ENCODE data around the gene KCNJ6. TPM values are rescaled to one million over a fixed set of nuclear protein-coding genes. Genes with fewer than 3 reads are reported as not detected.

Gene KCNJ6
- total RNA-seq, 2 experiments from 2014 or later: not detected

DNA sequence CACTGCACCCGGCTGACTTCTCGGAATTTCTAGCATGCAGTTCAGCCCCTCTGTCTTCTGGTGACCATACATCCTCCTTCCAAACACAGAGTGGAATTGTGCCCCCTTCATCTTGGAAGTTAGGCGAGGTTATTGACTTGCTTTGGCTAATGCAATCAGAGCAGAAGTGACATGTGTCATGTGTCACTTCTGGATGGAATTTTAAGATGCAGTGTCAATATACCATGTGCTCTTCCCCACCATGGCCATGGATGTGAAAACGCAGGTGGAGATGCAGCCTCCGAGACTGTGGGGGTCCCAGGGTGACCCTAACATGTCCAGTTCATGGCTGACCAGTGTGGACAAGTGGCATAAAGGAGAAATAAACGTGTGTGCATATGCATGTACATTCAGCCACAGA, 83.0 kb downstream of the KCNJ6 start:
- no peak overlapping the region for H2AFZ ChIP-seq (ENCODE audit: low read length)
- no peak for TF ChIP-seq EZH2phosphoT487 (IDR thresholded peaks at IDR 0.05; ENCODE audit: borderline replicate concordance, low read depth, low read length)
- TF ChIP-seq, protein P1, sequence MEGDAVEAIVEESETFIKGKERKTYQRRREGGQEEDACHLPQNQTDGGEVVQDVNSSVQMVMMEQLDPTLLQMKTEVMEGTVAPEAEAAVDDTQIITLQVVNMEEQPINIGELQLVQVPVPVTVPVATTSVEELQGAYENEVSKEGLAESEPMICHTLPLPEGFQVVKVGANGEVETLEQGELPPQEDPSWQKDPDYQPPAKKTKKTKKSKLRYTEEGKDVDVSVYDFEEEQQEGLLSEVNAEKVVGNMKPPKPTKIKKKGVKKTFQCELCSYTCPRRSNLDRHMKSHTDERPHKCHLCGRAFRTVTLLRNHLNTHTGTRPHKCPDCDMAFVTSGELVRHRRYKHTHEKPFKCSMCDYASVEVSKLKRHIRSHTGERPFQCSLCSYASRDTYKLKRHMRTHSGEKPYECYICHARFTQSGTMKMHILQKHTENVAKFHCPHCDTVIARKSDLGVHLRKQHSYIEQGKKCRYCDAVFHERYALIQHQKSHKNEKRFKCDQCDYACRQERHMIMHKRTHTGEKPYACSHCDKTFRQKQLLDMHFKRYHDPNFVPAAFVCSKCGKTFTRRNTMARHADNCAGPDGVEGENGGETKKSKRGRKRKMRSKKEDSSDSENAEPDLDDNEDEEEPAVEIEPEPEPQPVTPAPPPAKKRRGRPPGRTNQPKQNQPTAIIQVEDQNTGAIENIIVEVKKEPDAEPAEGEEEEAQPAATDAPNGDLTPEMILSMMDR (conservative IDR thresholded peaks at IDR 0.05; ENCODE audit: low read length): no peak
- no peaks in the 10 kb centered on the region for H3K36me3 ChIP-seq (ENCODE audit: insufficient read depth, low read length)
- no peaks in the 10 kb centered on the region for H4K20me1 ChIP-seq (ENCODE audit: insufficient read depth, low read length)
- DNase-seq (ENCODE audit: low spot score): no peak
- no peak overlapping the region for H3K4me3 ChIP-seq (ENCODE audit: low read depth, low read length, poor library complexity, severe bottlenecking)
- no peak overlapping the region for H3K4me2 ChIP-seq (ENCODE audit: low read length)
- H3K9me2 ChIP-seq (ENCODE audit: insufficient read depth, low read length): no peaks in the 10 kb centered on the region
- no peaks in the 10 kb centered on the region for H3K9me3 ChIP-seq (ENCODE audit: low read length)
- ChIA-PET POLR2A (no interaction called here), CTCF (ENCODE audit: unreplicated experiment) (no interaction called here)
- no peak overlapping the region for H3K27ac ChIP-seq (ENCODE audit: low read depth, low read length, poor library complexity, severe bottlenecking)
- no peaks in the 10 kb centered on the region for H3K4me1 ChIP-seq (ENCODE audit: insufficient read depth, low read length, poor library complexity, severe bottlenecking)
- intact Hi-C loops (cut with micrococcal nuclease; ENCODE audit: unreplicated experiment): no loop called here
- no peaks in the 10 kb centered on the region for H3K79me2 ChIP-seq (ENCODE audit: insufficient read depth, low read depth, low read length)
- no TSS peak for BruUV-seq (replicated peaks)

DNA sequence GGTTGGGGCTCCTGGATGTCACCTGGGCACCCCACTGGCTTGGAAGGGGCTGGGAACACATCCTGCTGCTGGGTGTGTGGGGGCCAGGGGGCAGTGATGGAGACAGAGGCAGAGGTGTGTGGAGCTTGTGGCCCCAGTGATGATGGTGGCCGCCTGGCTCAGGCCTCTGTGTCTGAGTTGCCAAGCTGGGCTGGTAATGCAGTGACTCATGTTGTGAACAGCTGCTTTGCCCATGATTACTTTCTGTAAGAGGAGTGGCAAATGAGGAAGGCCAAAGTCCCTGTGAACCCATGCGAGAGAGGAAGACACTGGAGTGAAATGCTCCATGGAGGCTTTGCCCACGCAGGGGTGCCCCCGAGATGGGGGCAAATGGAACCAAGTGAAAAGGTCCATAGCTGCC, 86.8 kb downstream of the KCNJ6 start:
- H3K9me2 ChIP-seq (ENCODE audit: insufficient read depth, low read length): no peaks in the 10 kb centered on the region
- no peak overlapping the region for H3K27ac ChIP-seq (ENCODE audit: low read depth, low read length, poor library complexity, severe bottlenecking)
- no peak overlapping the region for H3K4me2 ChIP-seq (ENCODE audit: low read length)
- ChIA-PET POLR2A (no interaction called here), CTCF (ENCODE audit: unreplicated experiment) (no interaction called here)
- intact Hi-C loops (cut with micrococcal nuclease; ENCODE audit: unreplicated experiment): no loop called here
- no peak for DNase-seq (ENCODE audit: low spot score)
- H4K20me1 ChIP-seq (ENCODE audit: insufficient read depth, low read length): no peaks in the 10 kb centered on the region
- no peak overlapping the region for H3K4me3 ChIP-seq (ENCODE audit: low read depth, low read length, poor library complexity, severe bottlenecking)
- no peaks in the 10 kb centered on the region for H3K36me3 ChIP-seq (ENCODE audit: insufficient read depth, low read length)
- no TSS peak for BruUV-seq (replicated peaks)
- H3K4me1 ChIP-seq (ENCODE audit: insufficient read depth, low read length, poor library complexity, severe bottlenecking): no peaks in the 10 kb centered on the region
- H2AFZ ChIP-seq (ENCODE audit: low read length): no peak overlapping the region
- H3K9me3 ChIP-seq (ENCODE audit: low read length): no peaks in the 10 kb centered on the region
- no peaks in the 10 kb centered on the region for H3K79me2 ChIP-seq (ENCODE audit: insufficient read depth, low read depth, low read length)
- no peak for TF ChIP-seq EZH2phosphoT487 (IDR thresholded peaks at IDR 0.05; ENCODE audit: borderline replicate concordance, low read depth, low read length)
- TF ChIP-seq, protein P1 (conservative IDR thresholded peaks at IDR 0.05; ENCODE audit: low read length): no peak

DNA sequence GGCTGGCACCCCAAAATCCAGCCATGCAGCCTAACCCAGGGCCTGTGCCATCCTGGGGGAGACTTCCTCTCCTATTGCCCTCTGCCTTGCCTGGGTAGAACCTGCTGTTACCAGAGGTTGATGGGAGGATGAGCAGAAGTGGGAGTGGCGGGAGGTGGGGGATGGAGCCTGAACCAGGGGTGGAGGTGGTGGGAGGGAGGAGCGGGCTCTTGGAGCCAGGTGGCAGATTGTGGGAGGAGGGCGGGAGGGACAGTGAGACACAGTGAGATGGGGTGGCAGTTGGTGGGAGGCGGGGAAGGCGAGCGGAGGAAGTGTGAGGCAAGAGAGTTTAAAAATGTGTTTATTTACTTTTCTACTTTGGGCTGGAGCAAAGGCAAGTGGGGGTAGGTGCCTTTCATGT, 87.3 kb downstream of the KCNJ6 start:
- POLR2A ChIA-PET: no interaction called here

More for the DNA sequence above, 87.3 kb downstream of the KCNJ6 start:
- Histone ChIP-seq H3K9me3 (ENCODE audit: low read length) (no peaks in the 10 kb centered on the region), H4K20me1 (ENCODE audit: insufficient read depth, low read length) (no peaks in the 10 kb centered on the region), H3K27ac (ENCODE audit: low read depth, low read length, poor library complexity, severe bottlenecking) (no peak overlapping the region), H3K36me3 (ENCODE audit: insufficient read depth, low read length) (no peaks in the 10 kb centered on the region), H3K9me2 (ENCODE audit: insufficient read depth, low read length) (no peaks in the 10 kb centered on the region), H2AFZ (ENCODE audit: low read length) (no peak overlapping the region), H3K4me1 (ENCODE audit: insufficient read depth, low read length, poor library complexity, severe bottlenecking) (no peaks in the 10 kb centered on the region), H3K4me3 (ENCODE audit: low read depth, low read length, poor library complexity, severe bottlenecking) (no peak overlapping the region), H3K4me2 (ENCODE audit: low read length) (no peak overlapping the region), H3K79me2 (ENCODE audit: insufficient read depth, low read depth, low read length) (no peaks in the 10 kb centered on the region)
- intact Hi-C loops (cut with micrococcal nuclease; ENCODE audit: unreplicated experiment): no loop called here
- CTCF ChIA-PET (ENCODE audit: unreplicated experiment): no interaction called here
- TF ChIP-seq, protein P1 (conservative IDR thresholded peaks at IDR 0.05; ENCODE audit: low read length): no peak
- no peak for TF ChIP-seq EZH2phosphoT487 (IDR thresholded peaks at IDR 0.05; ENCODE audit: borderline replicate concordance, low read depth, low read length)
- DNase-seq (ENCODE audit: low spot score): no peak
- BruUV-seq (replicated peaks): no TSS peak
